Fibroblast of lung (primary cell): ENCODE measurements around the gene MDFIC. TPM values are rescaled to one million over a fixed set of nuclear protein-coding genes. Genes with fewer than 3 reads are reported as not detected.
"Not testable (repeated sequence)": the region's sequence is repeated elsewhere in the genome, so short reads cannot be mapped to it uniquely, and the experiment has no call there.

ENCODE experiments used
- DNase-seq, 2 donors: peaks; one replicate each; pipeline versions ENCODE4 v3.0.0 to v3.0.0-alpha.2; 2010; ENCODE audit warnings: low read depth in 2 of 2
- H2AFZ ChIP-seq: 2 replicates; pipeline ENCODE4 v1.5.1; 2012; ENCODE audit warnings: low read length, control low read depth, inconsistent platforms
- H3K27ac ChIP-seq: 2 replicates; pipeline ENCODE4 v1.5.1; 2011; ENCODE audit warnings: low read length, control low read depth; ENCODE audit not compliant: insufficient read depth
- H3K27me3 ChIP-seq: 2 replicates; pipeline ENCODE4 v1.5.1; 2011; ENCODE audit warnings: mild to moderate bottlenecking, low read length; ENCODE audit not compliant: control insufficient read depth, insufficient read depth
- H3K36me3 ChIP-seq: 2 replicates; pipeline ENCODE4 v1.5.1; 2011; ENCODE audit warnings: low read length; ENCODE audit not compliant: control insufficient read depth, insufficient read depth
- H3K4me1 ChIP-seq: 2 replicates; pipeline ENCODE4 v1.5.1; 2011; ENCODE audit warnings: low read length; ENCODE audit not compliant: control insufficient read depth, insufficient read depth; ENCODE audit errors: extremely low read depth
- H3K4me2 ChIP-seq: 2 replicates; pipeline ENCODE4 v1.5.1; 2011; ENCODE audit warnings: low read length, control low read depth; ENCODE audit not compliant: insufficient read depth; ENCODE audit errors: extremely low read depth
- H3K4me3 ChIP-seq, 4 experiments: fragments of 200-600 bp in 1 of 4; sonication (generic) in 1 of 4; replicated peaks in 1 of 4; 2 replicates each; pipeline ENCODE4 v1.5.1; 2011 to 2016; ENCODE audit warnings: low read length in 4 of 4, low read depth in 3 of 4, mild to moderate bottlenecking in 3 of 4, control low read depth in 2 of 4, inconsistent platforms in 1 of 4, mixed read lengths in 1 of 4; ENCODE audit not compliant: insufficient read depth in 1 of 4; ENCODE audit errors: control extremely low read depth in 1 of 4
- H3K79me2 ChIP-seq: 2 replicates; pipeline ENCODE4 v1.5.1; 2012; ENCODE audit warnings: mild to moderate bottlenecking, low read length, inconsistent platforms; ENCODE audit not compliant: control insufficient read depth, insufficient read depth
- H3K9ac ChIP-seq: 2 replicates; pipeline ENCODE4 v1.5.1; 2011; ENCODE audit warnings: mild to moderate bottlenecking, low read length, control low read depth; ENCODE audit not compliant: insufficient read depth
- H3K9me3 ChIP-seq: 2 replicates; pipeline ENCODE4 v1.5.1; 2012; ENCODE audit warnings: low read depth, low read length; ENCODE audit not compliant: control insufficient read depth, insufficient read depth
- H4K20me1 ChIP-seq: 2 replicates; pipeline ENCODE4 v1.5.1; 2011; ENCODE audit warnings: low read length; ENCODE audit not compliant: control insufficient read depth, insufficient read depth; ENCODE audit errors: extremely low read depth
- CTCF ChIP-seq, 2 donors: IDR thresholded peaks in 1 of 2; conservative IDR thresholded peaks in 1 of 2; 1 replicate in 1 of 2; 2 replicates in 1 of 2; pipeline ENCODE4 v1.5.1; 2011 to 2012; ENCODE audit warnings: low read length in 2 of 2, control low read depth in 1 of 2, inconsistent platforms in 1 of 2, low read depth in 1 of 2, mild to moderate bottlenecking in 1 of 2
- EZH2 ChIP-seq: IDR thresholded peaks from 2 replicates; pipeline ENCODE4 v1.5.1; 2012; ENCODE audit warnings: low read length, control low read depth, mild to moderate bottlenecking; ENCODE audit errors: missing control alignments
- polyA plus RNA-seq, 2 donors: library from polyadenylated mRNA; depleted of rRNA in 1 of 2; stranded (reverse) in 1 of 2; unstranded in 1 of 2; fragments of >200 nt; gene quantifications; 2 replicates each; pipeline ENCODE4 v1.2.1, GENCODE V29; 2011 to 2012; ENCODE audit warnings: missing spikeins in 1 of 2
- total RNA-seq: library from RNA; depleted of rRNA; stranded (reverse); fragments of >200 nt; gene quantifications from 2 replicates; pipeline ENCODE4 v1.2.1, GENCODE V29; 2014

Gene MDFIC
- total and polyA plus RNA-seq, 2 donors (not counting 1 experiment from before 2014, with no cell fraction given) = 38.7 to 67.4 TPM

- H3K4me1 ChIP-seq = no peaks in the 10 kb centered on the region
- no peak overlapping the region for H3K4me3 ChIP-seq
- no peaks in the 10 kb centered on the region for H3K79me2 ChIP-seq
- H3K4me2 ChIP-seq = no peak overlapping the region
- no peaks in the 10 kb centered on the region for H3K27me3 ChIP-seq
- no peak overlapping the region for H2AFZ ChIP-seq
- DNase-seq = peak; percentile 58 to 87
- no peaks in the 10 kb centered on the region for H4K20me1 ChIP-seq
- no peak overlapping the region for H3K27ac ChIP-seq
- H3K9me3 ChIP-seq = no peaks in the 10 kb centered on the region
- no peak overlapping the region for H3K9ac ChIP-seq
- no peaks in the 10 kb centered on the region for H3K36me3 ChIP-seq
- TF ChIP-seq CTCF (conservative IDR thresholded peaks at IDR 0.05 in 1 of 2, IDR thresholded peaks at IDR 0.05 in 1 of 2; ENCODE audit: low read depth in 1 of 2, low read length in 2 of 2) = no peak
- TF ChIP-seq EZH2 = no peak
Observed at GRCh38 chr7:114879554-114879953, 42.3 kb upstream of the MDFIC start.

- Histone ChIP-seq H3K36me3 (no peaks in the 10 kb centered on the region), H2AFZ (no peak overlapping the region), H4K20me1 (no peaks in the 10 kb centered on the region), H3K4me2 (no peak overlapping the region), H3K9ac (no peak overlapping the region), H3K27ac (no peak overlapping the region), H3K79me2 (no peaks in the 10 kb centered on the region), H3K4me3 (no peak overlapping the region), H3K9me3 (no peaks in the 10 kb centered on the region), H3K4me1 (no peaks in the 10 kb centered on the region), H3K27me3 (no peaks in the 10 kb centered on the region)
- peak; percentile 50 to 72 for DNase-seq
- TF ChIP-seq EZH2 = no peak
- no peak for TF ChIP-seq CTCF (conservative IDR thresholded peaks at IDR 0.05 in 1 of 2, IDR thresholded peaks at IDR 0.05 in 1 of 2; ENCODE audit: low read depth in 1 of 2, low read length in 2 of 2)
Observed at GRCh38 chr7:114885836-114886235, 36.1 kb upstream of the MDFIC start.

- no peaks in the 10 kb centered on the region for H3K36me3 ChIP-seq
- H3K79me2 ChIP-seq = no peaks in the 10 kb centered on the region
- no peaks in the 10 kb centered on the region for H3K9me3 ChIP-seq
- H3K27me3 ChIP-seq = no peaks in the 10 kb centered on the region
- no peak overlapping the region for H2AFZ ChIP-seq
- no peak for DNase-seq
- no peak overlapping the region for H3K9ac ChIP-seq
- no peak overlapping the region for H3K4me3 ChIP-seq
- no peak overlapping the region for H3K27ac ChIP-seq
- no peak for TF ChIP-seq CTCF (conservative IDR thresholded peaks at IDR 0.05 in 1 of 2, IDR thresholded peaks at IDR 0.05 in 1 of 2; ENCODE audit: low read depth in 1 of 2, low read length in 2 of 2)
- H3K4me2 ChIP-seq = no peak overlapping the region
- H4K20me1 ChIP-seq = no peaks in the 10 kb centered on the region
- H3K4me1 ChIP-seq = no peaks in the 10 kb centered on the region
Observed at GRCh38 chr7:114886241-114886640, 35.7 kb upstream of the MDFIC start.

- not testable (repeated sequence) for H3K9me3 ChIP-seq, H4K20me1 ChIP-seq, H3K9ac ChIP-seq, H3K79me2 ChIP-seq, H3K4me3 ChIP-seq, H3K36me3 ChIP-seq, H3K27ac ChIP-seq, H3K27me3 ChIP-seq, H3K4me1 ChIP-seq, H2AFZ ChIP-seq, DNase-seq, H3K4me2 ChIP-seq
Observed at GRCh38 chr7:114889116-114889515, 32.8 kb upstream of the MDFIC start.
